ENCODE results near the gene PLCG2.
"Not testable (repeated sequence)": the region's sequence is repeated elsewhere in the genome, so short reads cannot be mapped to it uniquely, and the experiment has no call there.

Gene PLCG2

DNA sequence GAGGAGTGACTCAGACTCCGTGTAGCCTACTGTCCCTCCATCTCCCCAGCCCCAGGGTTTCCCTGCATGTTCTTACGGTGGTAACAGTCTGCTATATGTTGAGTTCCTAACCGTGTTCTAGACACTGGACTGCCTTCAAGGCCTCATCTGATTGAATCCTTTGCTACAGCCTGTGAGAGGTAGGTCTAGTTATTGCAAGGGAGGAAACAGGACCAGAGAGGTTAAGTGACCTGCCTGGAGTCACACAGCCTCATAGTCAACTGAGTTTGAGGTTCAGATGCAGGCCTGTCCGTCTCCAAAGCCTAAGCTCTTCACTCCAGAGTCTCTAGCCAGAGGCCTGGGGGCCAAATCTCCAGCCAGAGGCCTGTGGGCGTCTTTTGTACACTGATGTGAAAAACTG lies 134.1 kb downstream of the PLCG2 start:
- DNase-seq (ENCODE audit: low read depth): no peak

DNA sequence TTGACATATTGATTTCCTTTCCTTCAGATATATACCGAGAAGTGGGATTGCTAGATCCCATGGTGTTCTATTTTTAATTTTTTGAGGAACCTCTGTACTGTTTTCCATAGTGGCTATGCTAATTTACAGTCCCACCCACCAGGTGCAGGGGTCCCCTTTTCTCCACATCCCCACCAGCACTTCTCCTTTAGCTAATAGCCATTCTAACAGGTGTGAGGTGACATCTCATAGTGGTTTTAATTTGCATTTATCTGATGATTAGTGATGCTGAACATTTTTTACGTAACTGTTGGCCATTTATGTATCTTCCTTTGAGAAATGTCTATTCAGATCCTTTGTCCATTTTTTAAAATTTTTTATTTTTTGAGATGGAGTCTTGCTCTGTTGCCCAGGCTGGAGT lies 138.3 kb downstream of the PLCG2 start:
- DNase-seq (ENCODE audit: low read depth): no peak

DNA sequence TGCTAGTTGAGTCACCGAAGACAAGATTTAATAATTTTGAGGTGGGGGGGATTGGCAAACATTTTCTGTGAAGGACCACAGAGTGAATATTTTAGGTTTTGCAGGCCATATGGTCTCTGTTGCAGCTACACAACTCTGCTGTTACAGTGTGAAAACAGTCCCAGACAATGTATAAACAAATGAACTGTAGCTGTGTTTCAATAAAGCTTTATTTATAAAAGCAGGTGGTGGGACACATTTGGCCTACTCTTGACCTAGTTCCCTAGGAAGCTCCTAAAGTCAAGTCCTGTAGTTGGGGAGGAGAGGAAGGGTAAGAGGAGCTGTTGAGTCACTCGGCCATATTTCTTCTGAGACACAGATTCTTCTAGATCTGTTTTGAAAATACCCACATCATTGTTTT lies 139.8 kb downstream of the PLCG2 start:
- no peak for DNase-seq (ENCODE audit: low read depth)

- DNase-seq (ENCODE audit: low read depth): no peak
Observed at GRCh38 chr16:81920498-81920897, 141.4 kb downstream of the PLCG2 start.

GRCh38 chr16:81921085-81921814 lies 142.2 kb downstream of the PLCG2 start:
- DNase-seq (ENCODE audit: low read depth): no peak

GRCh38 chr16:81921843-81922584 lies 142.9 kb downstream of the PLCG2 start:
- no peak for DNase-seq (ENCODE audit: low read depth)

DNA sequence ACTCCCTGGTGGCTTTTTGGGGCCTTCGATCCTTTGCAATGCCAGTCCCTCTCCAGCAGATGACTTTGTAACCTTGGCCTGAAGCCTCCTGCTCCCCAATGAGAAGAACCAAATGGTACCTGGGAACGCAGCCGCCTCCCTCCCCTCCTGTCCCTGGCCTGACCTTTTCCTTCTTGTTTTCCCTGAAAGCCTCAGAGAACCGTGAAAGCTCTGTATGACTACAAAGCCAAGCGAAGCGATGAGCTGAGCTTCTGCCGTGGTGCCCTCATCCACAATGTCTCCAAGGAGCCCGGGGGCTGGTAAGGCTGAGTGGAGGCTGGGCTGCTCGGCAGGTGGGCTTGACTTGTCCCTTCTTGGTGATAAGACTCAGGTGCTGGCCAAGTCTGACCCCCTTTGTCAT lies 144.2 kb downstream of the PLCG2 start:
- no peak for DNase-seq (ENCODE audit: low read depth)

GRCh38 chr16:81925016-81925415 lies 145.9 kb downstream of the PLCG2 start:
- DNase-seq (ENCODE audit: low read depth): no peak

DNA sequence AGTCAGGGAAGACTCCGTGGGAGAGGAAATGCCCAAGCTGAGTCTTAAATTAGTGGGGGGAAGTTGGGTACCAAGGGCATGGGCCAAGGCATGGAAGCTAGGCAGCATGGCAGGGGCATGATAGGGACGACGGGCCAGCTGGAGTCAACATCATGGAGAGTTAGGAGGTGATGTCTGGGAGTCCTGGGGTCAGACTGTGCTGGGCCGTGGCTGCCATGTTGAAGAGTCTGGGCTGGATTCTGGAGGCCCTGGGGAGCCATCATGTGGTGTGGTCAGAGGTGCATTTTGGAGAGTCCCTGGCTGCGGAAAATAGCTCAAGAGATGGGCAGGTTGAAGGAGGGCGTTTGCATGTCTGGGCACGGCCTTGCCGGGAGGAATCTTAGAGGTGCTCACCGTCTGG lies 146.9 kb downstream of the PLCG2 start:
- DNase-seq (ENCODE audit: low read depth): no peak

- DNase-seq (ENCODE audit: low read depth): no peak
Observed at GRCh38 chr16:81927561-81928185, 148.6 kb downstream of the PLCG2 start.

GRCh38 chr16:81928271-81928918 lies 149.3 kb downstream of the PLCG2 start:
- no peak for DNase-seq (ENCODE audit: low read depth)

GRCh38 chr16:81928975-81929374 lies 149.9 kb downstream of the PLCG2 start:
- no peak for DNase-seq (ENCODE audit: low read depth)

DNA sequence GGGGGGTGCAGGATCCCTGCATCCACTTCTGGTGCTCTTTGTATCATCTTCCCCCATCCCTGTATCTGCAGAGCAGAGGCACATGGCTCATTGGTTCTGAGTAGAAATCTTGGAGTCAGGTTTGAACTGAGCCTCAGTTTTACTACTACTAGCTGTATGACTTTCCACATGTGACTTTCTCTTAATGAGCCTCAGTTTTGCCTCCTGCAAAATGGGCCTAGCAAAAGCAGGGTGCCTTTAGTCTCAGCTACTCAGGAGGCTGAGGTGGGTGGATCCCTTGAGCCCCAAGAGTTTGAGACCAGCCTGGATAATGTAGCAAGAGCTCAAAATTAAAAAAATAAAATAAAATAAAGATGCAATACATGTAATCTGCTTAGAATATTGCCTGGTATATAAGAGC lies 150.8 kb downstream of the PLCG2 start:
- no peak for DNase-seq (ENCODE audit: low read depth)

GRCh38 chr16:81931927-81932326 lies 152.8 kb downstream of the PLCG2 start:
- DNase-seq (ENCODE audit: low read depth): no peak

DNA sequence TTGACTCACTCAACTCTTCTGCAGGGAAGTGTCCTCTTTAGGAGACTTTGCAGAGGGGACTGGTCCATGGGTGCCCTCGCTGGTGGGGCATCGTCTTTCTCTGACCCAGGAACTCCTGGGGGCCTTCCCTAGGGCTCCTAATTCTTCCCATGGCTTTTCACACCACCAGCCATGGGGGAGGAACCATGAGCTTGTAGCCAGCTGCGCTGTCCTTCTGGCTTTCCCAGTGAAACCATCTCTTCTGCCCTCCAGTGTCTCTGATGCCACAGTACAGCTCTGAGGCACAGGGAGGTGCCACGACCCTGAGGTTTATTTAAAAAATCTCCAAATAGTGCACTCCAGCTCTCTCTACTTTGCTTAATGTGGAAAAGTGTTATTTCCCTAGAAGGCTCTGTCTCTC lies 153.6 kb downstream of the PLCG2 start:
- DNase-seq (ENCODE audit: low read depth): no peak

DNA sequence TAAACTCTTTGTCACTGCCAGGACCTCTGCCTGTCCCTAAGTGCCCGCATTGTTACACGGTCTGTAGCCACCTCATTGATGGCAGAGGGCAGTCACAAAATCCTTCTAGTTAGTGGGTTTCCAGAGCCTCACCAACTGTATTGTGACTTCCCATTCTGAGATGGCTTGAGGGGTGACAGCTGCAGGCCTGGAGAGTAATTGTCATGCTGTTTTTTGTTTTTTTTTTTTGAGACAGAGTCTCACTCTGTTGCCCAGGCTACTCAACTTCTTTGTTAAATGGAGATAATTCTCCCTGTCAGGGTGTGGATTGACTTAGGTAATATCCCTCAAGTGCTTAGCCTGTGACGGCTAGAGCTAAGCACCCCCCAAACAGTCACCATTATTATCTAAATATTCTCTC lies 154.3 kb downstream of the PLCG2 start:
- DNase-seq (ENCODE audit: low read depth): no peak

- not testable (repeated sequence) for DNase-seq (ENCODE audit: low read depth)
Observed at GRCh38 chr16:81934711-81935110, 155.6 kb downstream of the PLCG2 start.

GRCh38 chr16:81936209-81937000 lies 157.3 kb downstream of the PLCG2 start:
- DNase-seq (ENCODE audit: low read depth): no peak

DNA sequence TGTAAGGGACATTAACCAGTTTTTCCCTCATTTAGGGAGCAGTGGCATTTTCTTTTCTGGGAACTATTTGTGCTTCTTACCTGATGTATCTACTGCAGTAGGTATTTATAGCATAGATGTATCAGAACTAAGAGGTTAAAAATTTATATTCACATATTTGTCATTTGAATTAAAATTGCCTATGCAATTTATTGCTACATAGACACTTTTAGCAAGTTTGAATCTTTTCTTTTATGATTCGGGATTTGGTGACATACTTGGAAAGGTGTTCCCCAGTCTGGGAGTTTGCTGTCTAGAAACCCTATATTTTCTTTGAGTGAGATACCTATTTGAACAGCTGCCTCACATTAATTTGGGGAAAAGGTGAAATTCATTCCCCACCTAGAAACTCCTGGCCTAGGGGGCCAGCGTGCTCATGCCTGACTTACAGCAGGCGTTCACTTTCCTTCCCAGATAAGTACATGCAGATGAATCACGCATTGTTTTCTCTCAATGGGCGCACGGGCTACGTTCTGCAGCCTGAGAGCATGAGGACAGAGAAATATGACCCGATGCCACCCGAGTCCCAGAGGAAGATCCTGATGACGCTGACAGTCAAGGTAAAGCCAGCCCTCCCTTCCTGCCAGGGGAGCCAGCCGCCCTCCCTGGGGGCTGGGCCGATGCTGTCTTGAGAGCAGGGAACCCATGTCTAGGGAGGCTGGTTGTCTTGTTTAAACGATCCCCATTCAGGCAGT lies 158.4 kb downstream of the PLCG2 start:
- DNase-seq (ENCODE audit: low read depth): no peak

DNA sequence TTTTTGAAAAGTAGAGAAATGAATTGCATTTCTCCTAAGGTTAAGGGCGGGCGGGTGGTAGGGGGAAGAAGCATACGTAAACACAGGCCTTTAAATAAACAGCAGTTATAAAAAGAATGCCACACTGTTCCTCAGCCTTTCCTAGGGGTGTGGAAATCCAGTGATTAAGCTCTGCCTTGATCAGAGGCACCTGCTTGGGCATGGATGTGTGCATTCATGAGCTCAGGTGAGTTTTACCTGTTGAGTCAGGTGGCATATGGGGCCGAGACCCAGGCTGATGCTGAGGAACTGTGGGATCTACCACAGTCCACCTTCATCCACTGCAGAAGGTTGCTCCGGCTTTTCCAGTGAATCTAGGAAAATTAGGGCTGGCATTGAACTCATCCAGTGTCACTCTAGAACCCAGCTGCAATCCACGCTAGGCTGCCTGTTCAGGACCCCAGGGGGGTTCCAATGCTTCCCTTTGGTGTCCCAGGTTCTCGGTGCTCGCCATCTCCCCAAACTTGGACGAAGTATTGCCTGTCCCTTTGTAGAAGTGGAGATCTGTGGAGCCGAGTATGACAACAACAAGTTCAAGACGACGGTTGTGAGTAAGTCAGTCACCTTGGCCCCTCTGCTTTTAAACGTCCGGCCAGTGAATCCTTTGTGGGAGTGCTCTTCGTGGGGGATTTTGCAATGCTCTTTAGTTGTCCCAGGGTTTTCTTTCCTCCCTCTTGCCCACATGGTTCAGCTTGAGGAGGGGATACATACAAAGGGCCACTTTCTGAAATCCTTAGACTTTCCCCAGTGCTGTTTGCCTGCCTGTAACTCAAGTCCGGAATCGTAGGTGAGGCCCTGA lies 159.5 kb downstream of the PLCG2 start:
- no peak for DNase-seq (ENCODE audit: low read depth)
